AG08395 (cell line): Measurements from ENCODE around the gene PROX1.

Experiments used
- DNase-seq: peaks from one replicate; pipeline ENCODE4 v3.0.0; 2012; ENCODE audit warnings: mixed read lengths, low spot score

Gene PROX1

DNA sequence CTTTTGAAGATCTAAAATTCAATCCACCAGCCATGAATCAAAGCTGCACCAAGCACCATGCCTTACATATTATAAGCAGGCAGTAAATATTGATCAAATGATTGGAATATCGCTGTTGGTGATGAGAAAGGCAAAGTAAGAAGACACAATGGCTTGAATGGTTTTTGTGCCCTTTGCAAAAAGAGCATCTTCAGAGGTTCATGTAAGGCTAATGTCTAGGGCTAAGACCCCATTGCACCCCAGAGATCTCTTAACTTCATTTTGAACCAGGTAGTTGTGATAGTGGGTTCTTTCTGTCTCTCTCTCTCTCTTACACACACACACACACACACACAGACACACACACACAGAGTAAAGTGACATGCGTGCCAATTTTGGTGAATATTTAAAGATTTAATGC, 12.0 kb downstream of the PROX1 start:
- no peak for DNase-seq

- no peak for DNase-seq
Observed at GRCh38 chr1:214002060-214002459, 14.3 kb downstream of the PROX1 start.

GRCh38 chr1:214002472-214002871, 14.7 kb downstream of the PROX1 start:
- peak; percentile 12 for DNase-seq

DNA sequence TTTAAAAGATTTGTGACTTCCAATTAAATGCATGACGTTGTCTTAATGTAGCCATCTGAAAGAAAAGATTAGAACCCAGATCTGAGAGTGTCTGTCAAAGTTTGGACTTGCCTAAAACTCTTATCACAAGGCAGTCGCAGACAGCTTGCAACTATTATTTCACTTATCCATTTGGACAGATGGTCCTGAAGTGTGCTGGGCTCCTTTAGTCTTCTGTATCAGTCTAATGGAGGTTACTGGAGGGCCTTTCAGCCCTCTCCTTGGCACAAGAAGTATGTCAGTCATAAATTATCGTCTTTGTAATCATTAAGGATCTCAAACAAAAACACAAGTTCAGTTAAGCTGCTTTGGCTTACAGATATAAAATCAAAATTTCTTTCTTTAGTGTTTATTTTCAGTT, 15.5 kb downstream of the PROX1 start:
- no peak for DNase-seq

DNA sequence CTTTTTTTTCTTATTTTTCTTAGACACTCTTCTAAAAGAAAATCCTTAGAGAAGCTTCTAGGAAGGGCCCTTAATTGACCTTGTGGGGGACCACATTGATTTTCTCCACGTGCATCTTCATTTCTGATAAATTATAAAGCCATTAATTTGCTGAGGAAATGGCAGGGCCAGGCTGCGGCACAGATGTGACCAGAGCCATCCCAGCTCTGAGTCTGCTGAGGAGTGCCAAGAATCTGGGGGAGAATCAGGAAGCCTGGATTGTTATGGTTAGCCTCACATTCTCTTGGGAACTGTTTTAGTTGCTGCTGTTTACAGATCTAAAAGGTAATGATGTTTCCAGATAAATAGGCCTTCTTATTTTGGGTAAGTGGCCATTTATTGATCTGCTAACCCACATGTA, 16.2 kb downstream of the PROX1 start:
- DNase-seq = no peak

- DNase-seq = no peak
Observed at GRCh38 chr1:214004795-214005194, 17.0 kb downstream of the PROX1 start.

DNA sequence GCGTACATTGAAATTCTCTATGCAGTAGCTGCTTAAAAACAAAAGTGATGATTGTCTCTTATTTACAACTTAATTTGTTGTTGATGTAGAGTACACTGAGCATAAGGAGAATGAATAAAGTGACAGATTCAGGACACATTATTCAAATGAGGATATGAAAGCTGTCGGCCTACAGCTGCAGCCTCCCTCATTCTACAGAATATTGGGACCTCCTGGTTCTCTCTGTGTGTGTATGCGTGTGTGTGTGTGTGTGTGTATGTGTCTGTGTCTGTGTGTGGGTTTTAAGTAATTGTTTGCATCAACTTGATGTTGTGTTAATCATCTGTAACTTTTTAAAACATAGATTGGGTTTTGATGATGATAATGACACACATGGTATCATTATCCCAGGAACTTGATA, 17.9 kb downstream of the PROX1 start:
- DNase-seq = no peak

GRCh38 chr1:214006845-214007244, 19.1 kb downstream of the PROX1 start:
- DNase-seq = no peak

DNA sequence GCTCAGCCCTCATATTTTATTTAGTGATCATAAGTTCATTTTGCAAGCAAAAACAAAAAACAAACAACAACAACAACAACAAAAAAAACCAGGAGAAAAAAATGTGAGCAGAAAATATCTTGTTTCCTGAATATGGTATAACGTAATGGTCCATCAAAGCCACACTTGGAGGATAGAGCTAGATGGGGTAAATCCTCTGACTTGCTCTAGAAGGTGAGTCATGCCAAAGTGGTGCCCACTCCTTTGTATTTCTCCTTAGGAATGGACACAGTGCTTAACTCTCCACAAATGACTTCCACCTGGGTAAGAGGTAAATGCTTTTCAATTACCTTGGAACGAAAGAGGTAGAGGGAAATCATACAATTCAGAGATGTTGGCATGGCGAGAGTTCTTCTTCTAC, 20.6 kb downstream of the PROX1 start:
- no peak for DNase-seq

DNA sequence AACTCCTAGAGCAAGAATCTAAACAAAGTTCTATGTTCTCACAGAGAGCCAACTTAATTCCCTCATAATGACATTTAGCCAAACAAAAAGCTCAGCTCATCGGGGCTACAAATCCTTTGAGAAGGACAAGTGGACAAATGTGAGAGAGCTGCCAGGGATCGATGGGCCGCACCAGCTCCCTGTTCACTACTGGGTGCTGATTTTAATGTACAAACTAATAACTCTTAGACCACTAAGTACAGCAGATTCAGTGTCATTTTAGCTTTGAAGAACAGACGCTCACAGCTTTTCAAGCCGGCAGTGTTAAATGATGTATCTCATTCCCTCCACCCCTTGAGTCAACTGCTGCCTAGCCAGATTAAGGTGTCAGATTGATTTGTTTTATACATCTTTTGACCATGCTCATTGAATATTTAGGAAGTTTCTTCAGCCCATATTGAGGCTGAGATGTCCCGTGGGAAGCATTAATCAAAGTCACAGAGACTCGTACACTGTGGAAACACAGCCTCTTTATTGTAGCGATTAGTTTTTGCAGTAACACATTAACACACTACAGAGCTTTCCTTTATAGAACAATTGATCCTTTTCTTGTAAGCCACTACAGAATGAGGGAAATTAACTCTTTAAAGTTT, 21.1 kb downstream of the PROX1 start:
- no peak for DNase-seq

- DNase-seq = no peak
Observed at GRCh38 chr1:214009423-214010196, 21.8 kb downstream of the PROX1 start.

DNA sequence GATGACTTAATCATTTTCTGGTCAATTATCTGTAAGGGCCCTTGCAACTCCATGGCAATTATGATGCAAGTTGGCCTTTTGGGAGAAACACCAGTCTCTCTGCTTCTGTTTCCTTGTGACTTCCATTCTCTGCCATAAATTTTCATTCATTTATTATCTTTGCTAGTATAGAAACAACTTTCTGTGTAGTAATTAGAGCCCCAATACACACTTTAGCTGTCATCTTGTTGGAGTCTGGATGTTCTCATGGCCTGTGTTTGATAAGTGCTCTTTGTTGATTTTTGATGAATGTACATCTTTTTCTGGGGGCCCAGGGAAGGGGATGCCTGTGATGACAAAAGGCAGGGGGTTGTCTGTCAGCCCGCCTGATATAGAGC, 22.4 kb downstream of the PROX1 start:
- no peak for DNase-seq

GRCh38 chr1:214010717-214011116, 22.9 kb downstream of the PROX1 start:
- no peak for DNase-seq

DNA sequence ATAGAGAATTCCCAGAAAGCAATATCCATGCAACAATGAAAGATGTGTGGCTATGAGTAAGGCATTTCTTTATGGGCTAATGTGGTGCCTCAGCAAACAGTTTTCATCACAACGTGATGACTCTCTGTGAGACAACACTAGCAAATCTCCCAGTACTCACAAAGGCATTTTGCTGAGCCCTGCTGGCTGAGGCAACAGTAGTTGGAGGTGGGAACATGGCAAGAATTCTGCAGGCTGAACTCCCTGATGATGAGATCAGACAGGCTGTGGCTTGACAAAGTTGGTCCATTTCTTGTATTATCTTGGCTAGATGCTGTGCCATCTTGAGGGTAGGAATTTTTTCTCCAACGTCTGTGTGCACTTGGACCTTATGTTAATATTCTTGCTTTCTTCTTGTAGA, 24.6 kb downstream of the PROX1 start:
- no peak for DNase-seq

- DNase-seq = no peak
Observed at GRCh38 chr1:214013614-214014377, 26.0 kb downstream of the PROX1 start.

GRCh38 chr1:214014730-214015129, 27.0 kb downstream of the PROX1 start:
- no peak for DNase-seq

- DNase-seq = no peak
Observed at GRCh38 chr1:214017191-214017982, 29.6 kb downstream of the PROX1 start.

DNA sequence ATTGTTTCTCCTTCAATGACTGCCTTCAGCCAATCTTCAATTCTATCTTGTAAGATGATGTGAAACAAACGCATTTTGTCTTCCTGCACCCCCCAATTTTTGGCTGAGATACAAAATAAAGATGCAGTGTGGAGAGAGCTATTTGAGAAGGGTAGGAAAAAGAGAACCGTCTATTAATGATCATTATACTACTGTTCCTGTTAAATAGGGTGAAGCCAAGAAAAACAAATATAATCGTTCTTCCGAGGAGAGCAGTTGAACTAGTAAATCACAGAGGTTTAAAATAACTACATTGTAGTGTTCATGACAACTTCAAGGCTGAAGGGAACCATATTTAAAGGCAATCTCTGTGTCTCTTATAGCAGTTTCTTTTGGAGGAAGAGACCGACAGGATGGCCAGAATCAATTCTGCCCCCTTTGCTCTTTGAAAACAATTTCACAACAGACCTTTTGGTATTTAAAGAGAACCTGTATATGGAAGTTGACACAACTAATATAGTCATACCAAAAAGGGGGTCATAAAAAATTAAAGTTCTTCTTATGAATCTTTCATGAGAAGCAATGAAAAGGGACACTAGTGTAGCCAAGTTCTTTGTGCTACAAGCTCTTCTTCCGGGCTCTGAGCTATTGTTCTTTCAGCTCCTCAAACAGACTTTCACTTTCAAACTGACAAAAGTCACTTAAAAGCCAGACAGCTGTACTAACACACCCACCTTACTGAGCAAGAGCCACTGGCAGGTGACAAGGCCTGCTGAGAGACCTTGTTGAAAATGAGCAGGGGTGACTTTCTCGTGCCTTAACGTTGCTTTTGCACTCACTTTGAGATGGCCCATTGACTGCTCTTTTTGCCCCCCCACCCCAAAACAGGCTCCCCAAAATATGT, 30.9 kb downstream of the PROX1 start:
- DNase-seq = no peak

- DNase-seq = no peak
Observed at GRCh38 chr1:214019499-214019898, 31.7 kb downstream of the PROX1 start.

- DNase-seq = no peak
Observed at GRCh38 chr1:214021321-214021720, 33.5 kb downstream of the PROX1 start.

- no peak for DNase-seq
Observed at GRCh38 chr1:214022229-214022791, 34.5 kb downstream of the PROX1 start.
